ACC112 (cell line): ENCODE measurements around the gene PRPF31.

Experiments used
- H2AFZ ChIP-seq: fragments of 200-600 bp; sonication (generic); one replicate; pipeline ENCODE4 v1.6.0; 2017; ENCODE audit warnings: antibody characterized with exemption, low read length; ENCODE audit not compliant: unreplicated experiment
- H3K27ac ChIP-seq: fragments of 200-600 bp; sonication (generic); 2 replicates; pipeline ENCODE4 v1.5.1; 2014; ENCODE audit warnings: low read depth, mild to moderate bottlenecking, antibody characterized with exemption, low read length, moderate library complexity
- H3K27me3 ChIP-seq: fragments of 200-600 bp; sonication (generic); 2 replicates; pipeline ENCODE4 v1.6.1; 2014; ENCODE audit warnings: mild to moderate bottlenecking, antibody characterized with exemption, low read length, moderate library complexity, mixed read lengths; ENCODE audit not compliant: insufficient read depth
- H3K36me3 ChIP-seq: fragments of 200-600 bp; sonication (generic); 2 replicates; pipeline ENCODE4 v1.6.1; 2016; ENCODE audit warnings: mild to moderate bottlenecking, antibody characterized with exemption, low read length, moderate library complexity, mixed read lengths; ENCODE audit not compliant: insufficient read depth
- H3K4me1 ChIP-seq: fragments of 200-600 bp; sonication (generic); one replicate; pipeline ENCODE4 v1.6.1; 2016; ENCODE audit warnings: low read length, mixed read lengths; ENCODE audit not compliant: insufficient read depth, unreplicated experiment, control insufficient read depth
- H3K4me3 ChIP-seq: fragments of 200-600 bp; sonication (generic); 2 replicates; pipeline ENCODE4 v1.5.1; 2014; ENCODE audit warnings: mild to moderate bottlenecking, low read depth, low read length
- H3K79me2 ChIP-seq: fragments of 200-600 bp; sonication (generic); one replicate; pipeline ENCODE4 v1.6.0; 2016; ENCODE audit warnings: low read length; ENCODE audit not compliant: control insufficient read depth, unreplicated experiment, insufficient read depth

PRPF31 gene, protein sequence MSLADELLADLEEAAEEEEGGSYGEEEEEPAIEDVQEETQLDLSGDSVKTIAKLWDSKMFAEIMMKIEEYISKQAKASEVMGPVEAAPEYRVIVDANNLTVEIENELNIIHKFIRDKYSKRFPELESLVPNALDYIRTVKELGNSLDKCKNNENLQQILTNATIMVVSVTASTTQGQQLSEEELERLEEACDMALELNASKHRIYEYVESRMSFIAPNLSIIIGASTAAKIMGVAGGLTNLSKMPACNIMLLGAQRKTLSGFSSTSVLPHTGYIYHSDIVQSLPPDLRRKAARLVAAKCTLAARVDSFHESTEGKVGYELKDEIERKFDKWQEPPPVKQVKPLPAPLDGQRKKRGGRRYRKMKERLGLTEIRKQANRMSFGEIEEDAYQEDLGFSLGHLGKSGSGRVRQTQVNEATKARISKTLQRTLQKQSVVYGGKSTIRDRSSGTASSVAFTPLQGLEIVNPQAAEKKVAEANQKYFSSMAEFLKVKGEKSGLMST

GRCh38 chr19:54115109-54116063, at the start of gene PRPF31, which contains the start of gene TFPT:
TSS of gene PRPF31 (plus strand) at chr19:54115754. CDS start at chr19:54118279, 2,525 bp downstream.
TSS of gene TFPT (minus strand) at chr19:54115657. CDS start at chr19:54115269, 388 bp downstream.
- Histone ChIP-seq H2AFZ (peak within 1 kb of the TSS; percentile 82), H3K27me3 (no peaks in the 10 kb centered on the region), H3K4me1 (no peaks in the 10 kb centered on the region), H3K79me2 (peaks cover 15% of the 10 kb centered on the region), H3K4me3 (peak within 1 kb of the TSS; percentile 90), H3K27ac (peak within 1 kb of the TSS; percentile 75), H3K36me3 (no peaks in the 10 kb centered on the region)

GRCh38 chr19:54069470-54069869, 46.1 kb upstream of the PRPF31 start:
- Histone ChIP-seq H3K27me3 (no peaks in the 10 kb centered on the region), H3K27ac (no peak overlapping the region), H3K36me3 (no peaks in the 10 kb centered on the region), H2AFZ (no peak overlapping the region), H3K4me3 (no peak overlapping the region), H3K79me2 (no peaks in the 10 kb centered on the region), H3K4me1 (no peaks in the 10 kb centered on the region)

- no peak overlapping the region for H2AFZ ChIP-seq
- no peaks in the 10 kb centered on the region for H3K79me2 ChIP-seq
- no peaks in the 10 kb centered on the region for H3K27me3 ChIP-seq
- H3K4me3 ChIP-seq = no peak overlapping the region
- no peak overlapping the region for H3K27ac ChIP-seq
- no peaks in the 10 kb centered on the region for H3K4me1 ChIP-seq
- H3K36me3 ChIP-seq = no peaks in the 10 kb centered on the region
These were observed 41.7 kb upstream of the PRPF31 start for GRCh38 chr19:54073829-54074228.

DNA sequence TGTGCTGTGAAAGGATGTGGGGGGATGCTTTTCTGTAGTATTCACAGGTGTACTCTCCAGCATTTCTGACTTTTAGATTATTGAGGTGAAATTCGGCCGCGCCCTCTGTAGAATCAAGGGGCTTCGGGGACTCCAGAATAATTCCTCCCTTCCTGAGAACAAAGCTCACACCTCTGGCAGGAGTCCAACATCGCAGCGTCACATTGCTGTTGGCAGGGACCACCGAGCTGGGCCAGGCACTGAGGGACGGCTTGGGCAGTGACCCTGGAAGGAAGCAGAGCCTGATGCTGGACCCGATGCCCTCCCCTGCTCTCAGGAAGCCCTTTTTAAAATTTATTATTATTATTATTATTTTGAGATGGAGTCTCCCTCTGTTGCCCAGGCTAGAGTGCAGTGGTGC, 40.7 kb upstream of the PRPF31 start:
- no peak overlapping the region for H2AFZ ChIP-seq
- H3K4me1 ChIP-seq = no peaks in the 10 kb centered on the region
- no peaks in the 10 kb centered on the region for H3K27me3 ChIP-seq
- H3K27ac ChIP-seq = no peak overlapping the region
- H3K79me2 ChIP-seq = no peaks in the 10 kb centered on the region
- H3K4me3 ChIP-seq = no peak overlapping the region
- no peaks in the 10 kb centered on the region for H3K36me3 ChIP-seq

DNA sequence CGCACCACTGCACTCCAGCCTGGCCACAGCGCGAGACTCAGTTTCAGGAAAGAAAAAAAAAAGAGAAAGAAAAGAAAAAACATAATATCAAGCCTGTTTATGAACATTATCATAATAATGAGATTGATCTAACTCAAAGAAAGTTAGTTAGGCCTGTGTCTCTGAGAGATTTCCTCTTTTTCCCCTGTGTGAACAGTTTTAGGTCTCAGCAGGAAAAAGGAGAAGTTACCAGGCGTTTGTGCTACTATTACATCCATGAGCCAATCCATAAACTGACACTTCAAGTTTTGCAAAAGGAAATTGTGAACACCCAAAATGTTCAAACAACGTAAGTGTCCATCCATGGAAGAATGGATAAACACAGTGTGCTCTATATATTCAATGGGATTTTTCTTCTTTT, 38.2 kb upstream of the PRPF31 start:
- Histone ChIP-seq H3K79me2 (no peaks in the 10 kb centered on the region), H3K27me3 (no peaks in the 10 kb centered on the region), H3K4me1 (no peaks in the 10 kb centered on the region), H3K27ac (no peak overlapping the region), H2AFZ (no peak overlapping the region), H3K36me3 (no peaks in the 10 kb centered on the region), H3K4me3 (no peak overlapping the region)

DNA sequence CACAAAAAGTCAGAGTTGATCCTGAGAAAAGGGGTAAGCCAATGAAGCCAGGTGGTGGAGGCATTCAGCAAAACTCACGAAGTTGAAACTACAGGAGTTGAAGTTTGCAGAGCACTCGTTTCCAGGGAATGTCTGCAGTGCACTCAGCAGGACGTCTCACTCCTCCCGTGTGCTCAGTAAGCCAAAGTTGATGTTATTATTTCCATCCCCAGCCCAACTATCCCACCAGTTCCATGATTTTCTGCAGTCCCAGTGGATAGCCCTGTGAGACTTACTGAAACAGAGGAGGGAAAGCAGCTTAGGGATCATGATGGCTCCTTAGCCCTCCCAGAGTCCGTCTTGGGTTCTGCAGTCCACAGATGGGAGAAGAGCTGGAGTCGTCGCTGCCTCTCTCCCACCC, 34.5 kb upstream of the PRPF31 start, which contains the start of gene TARM1:
TSS of gene TARM1 (minus strand) at position 334 of the 400 bp plus-strand sequence. CDS start at position 309, 25 bp downstream.
- no peak within 1 kb of the TSS for H2AFZ ChIP-seq
- no peak within 1 kb of the TSS for H3K4me3 ChIP-seq
- no peaks in the 10 kb centered on the region for H3K27me3 ChIP-seq
- no peak within 1 kb of the TSS for H3K27ac ChIP-seq
- no peaks in the 10 kb centered on the region for H3K4me1 ChIP-seq
- H3K36me3 ChIP-seq = no peaks in the 10 kb centered on the region
- H3K79me2 ChIP-seq = no peaks in the 10 kb centered on the region

- Histone ChIP-seq H2AFZ (no peak overlapping the region), H3K36me3 (no peaks in the 10 kb centered on the region), H3K4me1 (no peaks in the 10 kb centered on the region), H3K27ac (no peak overlapping the region), H3K79me2 (no peaks in the 10 kb centered on the region), H3K27me3 (no peaks in the 10 kb centered on the region), H3K4me3 (no peak overlapping the region)
These were observed 31.1 kb upstream of the PRPF31 start for GRCh38 chr19:54084410-54084809.

GRCh38 chr19:54094426-54095000, 21.0 kb upstream of the PRPF31 start:
- H3K36me3 ChIP-seq = no peaks in the 10 kb centered on the region
- H3K79me2 ChIP-seq = no peaks in the 10 kb centered on the region
- no peaks in the 10 kb centered on the region for H3K4me1 ChIP-seq
- no peaks in the 10 kb centered on the region for H3K27me3 ChIP-seq
- H3K4me3 ChIP-seq = no peak overlapping the region
- no peak overlapping the region for H3K27ac ChIP-seq
- H2AFZ ChIP-seq = no peak overlapping the region

GRCh38 chr19:54095136-54095858, 20.3 kb upstream of the PRPF31 start:
- no peak overlapping the region for H3K27ac ChIP-seq
- peak overlapping the region; percentile 83 for H2AFZ ChIP-seq
- H3K36me3 ChIP-seq = no peaks in the 10 kb centered on the region
- H3K27me3 ChIP-seq = no peaks in the 10 kb centered on the region
- H3K4me3 ChIP-seq = peak overlapping the region; percentile 86
- H3K4me1 ChIP-seq = no peaks in the 10 kb centered on the region
- no peaks in the 10 kb centered on the region for H3K79me2 ChIP-seq
